Peyer's patch (tissue), 4 donors: ENCODE measurements around the gene TFF1.

Experiments
- POLR2A ChIP-seq, 2 donors: fragments of 450-650 bp; IDR thresholded peaks; one replicate each; pipeline ENCODE4 v1.5.1; 2017; ENCODE audit warnings: antibody characterized with exemption in 2 of 2, mild to moderate bottlenecking in 2 of 2, moderate library complexity in 2 of 2
- TF ChIP-seq, protein P1 (sequence below), 6 experiments: fragments of 450-650 bp in 4 of 6; fragments of 200-600 bp in 2 of 6; sonication (generic) in 1 of 6; IDR thresholded peaks; one replicate each; pipeline ENCODE4 v1.5.1; 2017 to 2019; ENCODE audit warnings: antibody characterized with exemption in 6 of 6, mild to moderate bottlenecking in 3 of 6, moderate library complexity in 1 of 6

DNA sequence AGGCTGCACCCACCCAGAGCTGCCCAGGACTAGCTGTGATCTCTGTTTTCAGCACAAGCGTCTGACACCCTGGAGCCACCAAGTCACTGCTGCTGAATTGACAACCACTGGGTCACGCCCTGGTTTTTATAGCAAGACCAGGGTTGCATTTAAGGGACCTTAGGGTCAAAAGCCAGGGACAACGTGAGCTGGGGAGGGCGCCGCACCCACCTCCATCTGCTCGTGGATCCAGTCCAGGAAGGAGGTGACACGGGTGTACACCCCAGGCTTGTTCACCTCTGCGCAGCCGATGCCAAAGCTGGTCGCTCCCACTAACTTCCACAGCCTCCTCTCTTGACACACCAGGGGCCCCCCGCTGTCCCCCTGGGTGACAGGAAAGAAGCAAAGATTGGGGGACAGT, 9.2 kb upstream of the TFF1 start:
- TF ChIP-seq, protein P1, sequence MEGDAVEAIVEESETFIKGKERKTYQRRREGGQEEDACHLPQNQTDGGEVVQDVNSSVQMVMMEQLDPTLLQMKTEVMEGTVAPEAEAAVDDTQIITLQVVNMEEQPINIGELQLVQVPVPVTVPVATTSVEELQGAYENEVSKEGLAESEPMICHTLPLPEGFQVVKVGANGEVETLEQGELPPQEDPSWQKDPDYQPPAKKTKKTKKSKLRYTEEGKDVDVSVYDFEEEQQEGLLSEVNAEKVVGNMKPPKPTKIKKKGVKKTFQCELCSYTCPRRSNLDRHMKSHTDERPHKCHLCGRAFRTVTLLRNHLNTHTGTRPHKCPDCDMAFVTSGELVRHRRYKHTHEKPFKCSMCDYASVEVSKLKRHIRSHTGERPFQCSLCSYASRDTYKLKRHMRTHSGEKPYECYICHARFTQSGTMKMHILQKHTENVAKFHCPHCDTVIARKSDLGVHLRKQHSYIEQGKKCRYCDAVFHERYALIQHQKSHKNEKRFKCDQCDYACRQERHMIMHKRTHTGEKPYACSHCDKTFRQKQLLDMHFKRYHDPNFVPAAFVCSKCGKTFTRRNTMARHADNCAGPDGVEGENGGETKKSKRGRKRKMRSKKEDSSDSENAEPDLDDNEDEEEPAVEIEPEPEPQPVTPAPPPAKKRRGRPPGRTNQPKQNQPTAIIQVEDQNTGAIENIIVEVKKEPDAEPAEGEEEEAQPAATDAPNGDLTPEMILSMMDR (IDR thresholded peaks at IDR 0.05): no peak
- peak; percentile 11 to 65 for TF ChIP-seq POLR2A (IDR thresholded peaks at IDR 0.05)
